HEK293 (cell line): ENCODE results near the gene GON7.

Experiments
- CTCF ChIA-PET: fragments of 350-600 bp; formaldehyde crosslinking; extraction: SDS; loops from one replicate; lab custom pipeline; 2021; ENCODE audit warnings: antibody characterized with exemption; lab: Yijun Ruan, JAX
- POLR2A ChIA-PET: fragments of 300-600 bp; formaldehyde crosslinking; extraction: SDS; loops from one replicate; lab custom pipeline; 2020; ENCODE audit warnings: antibody characterized with exemption, inconsistent platforms; lab: Yijun Ruan, JAX
- H3K27ac ChIP-seq: fragments of 200-500 bp; sonication (Bioruptor generic); 2 replicates; pipeline ENCODE4 v1.5.1; 2014; ENCODE audit warnings: low read depth, low read length, control low read depth, inconsistent platforms; ENCODE audit errors: extremely low read depth
- H3K36me3 ChIP-seq, 2 experiments: fragments of 200-500 bp in 1 of 2; sonication (Bioruptor generic) in 1 of 2; 1 replicate in 1 of 2; 2 replicates in 1 of 2; pipeline ENCODE4 v1.5.1; 2014 to 2017; ENCODE audit warnings: inconsistent platforms in 2 of 2, low read length in 2 of 2; ENCODE audit not compliant: control insufficient read depth in 2 of 2, insufficient read depth in 1 of 2
- H3K4me1 ChIP-seq: fragments of 200-500 bp; sonication (Bioruptor generic); 2 replicates; pipeline ENCODE4 v1.5.1; 2014; ENCODE audit warnings: mild to moderate bottlenecking, low read length, inconsistent platforms; ENCODE audit not compliant: control insufficient read depth, insufficient read depth
- H3K4me3 ChIP-seq: 2 replicates; pipeline ENCODE4 v1.5.1; 2011; ENCODE audit warnings: low read depth, mild to moderate bottlenecking, control low read depth, low read length, moderate library complexity
- H3K9me3 ChIP-seq: fragments of 200-500 bp; sonication (Bioruptor generic); 2 replicates; pipeline ENCODE4 v1.5.1; 2014; ENCODE audit warnings: low read depth, low read length, inconsistent platforms; ENCODE audit not compliant: control insufficient read depth, insufficient read depth
- AEBP2 ChIP-seq: fragments of 450-650 bp; formaldehyde crosslinking; IDR thresholded peaks from 2 replicates; pipeline ENCODE4 v1.5.1; 2016; ENCODE audit warnings: missing biosample characterization, missing genetic modification characterization, borderline replicate concordance
- BCL11B ChIP-seq: fragments of 450-650 bp; formaldehyde crosslinking; IDR thresholded peaks from 2 replicates; pipeline ENCODE4 v1.5.1; 2016; ENCODE audit warnings: low read depth, missing biosample characterization, missing genetic modification characterization
- IKZF3 ChIP-seq: fragments of 450-650 bp; IDR thresholded peaks from 2 replicates; pipeline ENCODE4 v1.5.0; 2018; ENCODE audit warnings: missing biosample characterization, mild to moderate bottlenecking, missing genetic modification characterization, moderate library complexity
- KLF9 ChIP-seq: fragments of 450-650 bp; formaldehyde crosslinking; IDR thresholded peaks from 2 replicates; pipeline ENCODE4 v1.5.1; 2016; ENCODE audit warnings: missing biosample characterization, missing genetic modification characterization, low read depth
- OVOL3 ChIP-seq: fragments of 450-650 bp; formaldehyde crosslinking; IDR thresholded peaks from 2 replicates; pipeline ENCODE4 v1.5.1; 2016; ENCODE audit warnings: missing biosample characterization, missing genetic modification characterization
- WT1 ChIP-seq: fragments of 450-650 bp; formaldehyde crosslinking; IDR thresholded peaks from 2 replicates; pipeline ENCODE4 v1.5.1; 2016; ENCODE audit warnings: missing biosample characterization, missing genetic modification characterization
- YY1 ChIP-seq: fragments of 450-650 bp; formaldehyde crosslinking; IDR thresholded peaks from 2 replicates; pipeline ENCODE4 v1.5.1; 2018; ENCODE audit warnings: missing biosample characterization, missing genetic modification characterization
- ZNF169 ChIP-seq: fragments of 450-650 bp; formaldehyde crosslinking; IDR thresholded peaks from 2 replicates; pipeline ENCODE4 v1.5.1; 2016; ENCODE audit warnings: missing biosample characterization, missing genetic modification characterization
- ZNF23 ChIP-seq: fragments of 450-650 bp; formaldehyde crosslinking; IDR thresholded peaks from 2 replicates; pipeline ENCODE4 v1.5.1; 2016; ENCODE audit warnings: missing biosample characterization, missing genetic modification characterization, borderline replicate concordance
- ZNF280C ChIP-seq: fragments of 450-650 bp; formaldehyde crosslinking; IDR thresholded peaks from 2 replicates; pipeline ENCODE4 v1.5.1; 2016; ENCODE audit warnings: missing biosample characterization, missing genetic modification characterization
- ZNF394 ChIP-seq: fragments of 450-650 bp; formaldehyde crosslinking; IDR thresholded peaks from 2 replicates; pipeline ENCODE4 v1.5.1; 2016; ENCODE audit warnings: missing biosample characterization, missing genetic modification characterization, mild to moderate bottlenecking, moderate library complexity, borderline replicate concordance
- ZNF488 ChIP-seq: fragments of 450-650 bp; formaldehyde crosslinking; IDR thresholded peaks from 2 replicates; pipeline ENCODE4 v1.5.1; 2016; ENCODE audit warnings: missing biosample characterization, missing genetic modification characterization
- ZNF544 ChIP-seq: fragments of 450-650 bp; formaldehyde crosslinking; IDR thresholded peaks from 2 replicates; pipeline ENCODE4 v1.5.0; 2017; ENCODE audit warnings: missing biosample characterization, missing genetic modification characterization
- ZNF560 ChIP-seq: fragments of 450-650 bp; formaldehyde crosslinking; IDR thresholded peaks from 2 replicates; pipeline ENCODE4 v1.5.1; 2017; ENCODE audit warnings: missing biosample characterization, missing genetic modification characterization, borderline replicate concordance
- ZNF596 ChIP-seq: fragments of 450-650 bp; IDR thresholded peaks from 2 replicates; pipeline ENCODE4 v1.5.0; 2018; ENCODE audit warnings: missing biosample characterization, mild to moderate bottlenecking, missing genetic modification characterization, moderate library complexity
- ZNF600 ChIP-seq: fragments of 450-650 bp; formaldehyde crosslinking; IDR thresholded peaks from 2 replicates; pipeline ENCODE4 v1.5.1; 2016; ENCODE audit warnings: missing biosample characterization, missing genetic modification characterization
- ZNF792 ChIP-seq: fragments of 450-650 bp; formaldehyde crosslinking; IDR thresholded peaks from 2 replicates; pipeline ENCODE4 v1.5.1; 2016; ENCODE audit warnings: missing biosample characterization, missing genetic modification characterization
- TF ChIP-seq, protein P1 (sequence below): fragments of 450-650 bp; formaldehyde crosslinking; IDR thresholded peaks from 2 replicates; pipeline ENCODE4 v1.5.1; 2016; ENCODE audit warnings: missing biosample characterization, missing genetic modification characterization
- TF ChIP-seq, protein P2 (sequence below): fragments of 450-650 bp; formaldehyde crosslinking; IDR thresholded peaks from 2 replicates; pipeline ENCODE4 v1.5.1; 2016; ENCODE audit warnings: missing biosample characterization, missing genetic modification characterization

GON7 gene

DNA sequence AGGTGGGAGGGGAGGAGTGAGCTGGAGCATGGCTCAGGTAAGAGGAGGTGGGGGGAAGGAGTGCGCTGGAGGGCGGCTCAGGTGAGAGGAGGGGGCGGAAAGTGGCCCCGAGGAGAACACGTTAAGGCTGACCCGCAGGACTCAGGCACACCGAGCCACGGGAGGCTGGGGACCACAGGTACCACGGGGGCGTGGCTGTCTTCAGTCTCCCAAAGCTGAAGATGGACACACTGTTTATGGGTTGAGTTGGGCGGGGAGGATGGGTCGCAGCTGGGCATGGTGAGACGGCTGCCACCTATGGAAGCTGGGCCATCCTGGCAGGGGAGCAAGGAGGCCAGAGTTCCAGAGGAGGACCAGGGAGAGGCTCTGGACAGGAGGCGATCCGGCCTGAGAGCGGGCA, 23.7 kb upstream of the GON7 start:
- Histone ChIP-seq H3K4me3 (no peak overlapping the region), H3K9me3 (no peaks in the 10 kb centered on the region)
- CTCF ChIA-PET: no interaction called here

DNA sequence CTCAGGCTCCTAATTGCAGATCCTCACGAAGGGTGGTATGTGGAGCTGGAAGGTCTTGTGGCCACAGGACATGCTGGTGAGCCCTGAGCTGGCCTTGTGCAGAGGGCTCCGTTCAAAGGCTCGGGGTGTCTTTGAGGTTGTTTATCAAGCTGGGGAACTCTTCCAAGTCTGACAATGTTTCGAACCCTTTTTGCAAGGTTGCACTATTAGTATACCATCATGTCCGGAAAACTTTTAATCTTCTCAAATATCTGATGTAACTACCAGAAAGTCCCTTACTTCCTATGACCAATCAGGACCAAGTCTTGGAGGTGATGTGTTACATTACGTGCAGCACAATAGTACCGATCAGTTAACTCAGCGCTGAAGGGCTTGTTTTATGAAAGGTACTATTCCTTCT, 21.7 kb upstream of the GON7 start:
- Histone ChIP-seq H3K27ac (no peak overlapping the region), H3K9me3 (no peaks in the 10 kb centered on the region), H3K4me3 (no peak overlapping the region), H3K4me1 (0 out of 2 replicates have a peak, but pooled peaks cover 3% of the 10 kb centered on the region), H3K36me3 (peaks cover 21 to 56% of the 10 kb centered on the region in 2 experiments)
- no peak for TF ChIP-seq ZNF280C (tag by site-specific recombination)
- no peak for TF ChIP-seq ZNF596 (tag by site-specific recombination)
- POLR2A ChIA-PET: no interaction called here
- CTCF ChIA-PET: no interaction called here

More for the DNA sequence above, 23.7 kb upstream of the GON7 start:
- peaks cover 14 to 38% of the 10 kb centered on the region in 2 experiments for H3K36me3 ChIP-seq
- H3K27ac ChIP-seq: no peak overlapping the region
- POLR2A ChIA-PET: interaction anchor here (0.8 kb wide), 1 partner anchor 24 kb away, joined by 3 read pairs; the partner anchor contains the start of genes GON7 and UBR7
- H3K4me1 ChIP-seq: 0 out of 2 replicates have a peak, but pooled peaks cover 3% of the 10 kb centered on the region
- no peak for TF ChIP-seq ZNF600
- TF ChIP-seq ZNF792 (tag by site-specific recombination): no peak
- no peak for TF ChIP-seq YY1 (tag by site-specific recombination)
- no peak for TF ChIP-seq AEBP2 (tag by site-specific recombination)
- peak; percentile 39; the same call in 1 of the 2 replicates for TF ChIP-seq KLF9 (tag by site-specific recombination)

- TF ChIP-seq OVOL3 (no peak), ZNF169 (tag by site-specific recombination) (no peak), ZNF23 (no peak), ZNF560 (tag by site-specific recombination) (no peak), BCL11B (tag by site-specific recombination) (no peak)
- H3K4me1 ChIP-seq: no peaks in the 10 kb centered on the region
- no peaks in the 10 kb centered on the region for H3K9me3 ChIP-seq
- peaks cover 53 to 83% of the 10 kb centered on the region in 2 experiments for H3K36me3 ChIP-seq
- ChIA-PET POLR2A (no interaction called here), CTCF (interaction anchor here (0.6 kb wide), 2 partner anchors 385 to 388 kb away, joined by 3 to 4 read pairs; no protein-coding TSS in a partner anchor)
- H3K4me3 ChIP-seq: no peak overlapping the region
- H3K27ac ChIP-seq: no peak overlapping the region
Observed at GRCh38 chr14:93223565-93223964, 16.7 kb upstream of the GON7 start.

DNA sequence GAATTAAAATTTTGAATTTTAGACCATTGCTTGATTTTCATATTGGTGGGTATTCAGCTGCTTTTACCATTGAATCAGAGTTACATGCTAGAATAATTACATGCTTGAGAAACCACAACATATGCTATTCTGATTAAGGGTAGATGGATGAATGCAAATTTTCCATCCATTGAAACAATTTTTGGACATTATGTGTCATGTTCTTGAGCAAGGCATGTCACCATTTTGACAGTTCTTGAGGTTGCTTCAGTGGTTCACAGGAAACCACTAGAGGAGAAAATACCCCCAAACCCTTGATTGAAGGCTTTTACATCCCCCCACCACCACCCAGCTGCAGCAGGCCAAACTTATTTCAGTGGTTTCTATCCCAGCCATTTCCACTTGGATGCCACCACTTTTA, 13.6 kb upstream of the GON7 start:
- no peaks in the 10 kb centered on the region for H3K4me1 ChIP-seq
- no peak overlapping the region for H3K27ac ChIP-seq
- ChIA-PET POLR2A (no interaction called here), CTCF (interaction anchor here (0.7 kb wide), 2 partner anchors 14 to 55 kb away, joined by 3 to 4 read pairs; partner anchors contain the start of gene GON7)
- H3K9me3 ChIP-seq: no peaks in the 10 kb centered on the region
- H3K36me3 ChIP-seq: peaks cover 66 to 79% of the 10 kb centered on the region in 2 experiments
- no peak overlapping the region for H3K4me3 ChIP-seq
- TF ChIP-seq, protein P1, sequence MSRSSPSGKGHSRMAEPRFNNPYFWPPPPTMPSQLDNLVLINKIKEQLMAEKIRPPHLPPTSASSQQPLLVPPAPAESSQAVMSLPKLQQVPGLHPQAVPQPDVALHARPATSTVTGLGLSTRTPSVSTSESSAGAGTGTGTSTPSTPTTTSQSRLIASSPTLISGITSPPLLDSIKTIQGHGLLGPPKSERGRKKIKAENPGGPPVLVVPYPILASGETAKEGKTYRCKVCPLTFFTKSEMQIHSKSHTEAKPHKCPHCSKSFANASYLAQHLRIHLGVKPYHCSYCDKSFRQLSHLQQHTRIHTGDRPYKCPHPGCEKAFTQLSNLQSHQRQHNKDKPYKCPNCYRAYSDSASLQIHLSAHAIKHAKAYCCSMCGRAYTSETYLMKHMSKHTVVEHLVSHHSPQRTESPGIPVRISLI (tag by site-specific recombination): no peak
- TF ChIP-seq ZNF394 (tag by site-specific recombination) (no peak), WT1 (tag by site-specific recombination) (no peak), IKZF3 (tag by site-specific recombination) (no peak), ZNF488 (tag by site-specific recombination) (no peak), ZNF544 (tag by site-specific recombination) (no peak)
- TF ChIP-seq, protein P2, sequence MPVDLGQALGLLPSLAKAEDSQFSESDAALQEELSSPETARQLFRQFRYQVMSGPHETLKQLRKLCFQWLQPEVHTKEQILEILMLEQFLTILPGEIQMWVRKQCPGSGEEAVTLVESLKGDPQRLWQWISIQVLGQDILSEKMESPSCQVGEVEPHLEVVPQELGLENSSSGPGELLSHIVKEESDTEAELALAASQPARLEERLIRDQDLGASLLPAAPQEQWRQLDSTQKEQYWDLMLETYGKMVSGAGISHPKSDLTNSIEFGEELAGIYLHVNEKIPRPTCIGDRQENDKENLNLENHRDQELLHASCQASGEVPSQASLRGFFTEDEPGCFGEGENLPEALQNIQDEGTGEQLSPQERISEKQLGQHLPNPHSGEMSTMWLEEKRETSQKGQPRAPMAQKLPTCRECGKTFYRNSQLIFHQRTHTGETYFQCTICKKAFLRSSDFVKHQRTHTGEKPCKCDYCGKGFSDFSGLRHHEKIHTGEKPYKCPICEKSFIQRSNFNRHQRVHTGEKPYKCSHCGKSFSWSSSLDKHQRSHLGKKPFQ: no peak
